Parathyroid adenoma (tissue), 2 donors: ENCODE results near the gene PRELP.

Experiments used
- H2AFZ ChIP-seq: fragments of 300-600 bp; sonication (generic); one replicate; pipeline ENCODE4 v1.7.0; 2017; ENCODE audit warnings: antibody characterized with exemption, mild to moderate bottlenecking
- H3K27ac ChIP-seq: fragments of 300-600 bp; sonication (generic); one replicate; pipeline ENCODE4 v1.7.0; 2017
- H3K27me3 ChIP-seq: fragments of 300-600 bp; sonication (generic); one replicate; pipeline ENCODE4 v1.7.0; 2017; ENCODE audit warnings: low read length; ENCODE audit not compliant: control insufficient read depth, insufficient read depth
- H3K36me3 ChIP-seq: fragments of 300-600 bp; sonication (generic); one replicate; pipeline ENCODE4 v1.7.0; 2017; ENCODE audit warnings: low read length; ENCODE audit not compliant: control insufficient read depth, insufficient read depth
- H3K4me1 ChIP-seq: fragments of 300-600 bp; sonication (generic); one replicate; pipeline ENCODE4 v1.7.0; 2017; ENCODE audit warnings: control low read depth
- H3K4me2 ChIP-seq: fragments of 300-600 bp; sonication (generic); one replicate; pipeline ENCODE4 v1.7.0; 2017; ENCODE audit warnings: low read length
- H3K4me3 ChIP-seq: fragments of 300-600 bp; sonication (generic); one replicate; pipeline ENCODE4 v1.7.0; 2017; ENCODE audit warnings: low read depth, low read length
- H3K79me2 ChIP-seq: fragments of 300-600 bp; sonication (generic); one replicate; pipeline ENCODE4 v1.7.0; 2017; ENCODE audit warnings: control low read depth
- H3K9ac ChIP-seq: fragments of 300-600 bp; sonication (generic); one replicate; pipeline ENCODE4 v1.7.0; 2017; ENCODE audit warnings: mild to moderate bottlenecking
- H3K9me3 ChIP-seq: fragments of 300-600 bp; sonication (generic); one replicate; pipeline ENCODE4 v1.7.0; 2017; ENCODE audit warnings: low read length; ENCODE audit not compliant: control insufficient read depth
- TF ChIP-seq, protein P1 (sequence below): fragments of 300-600 bp; sonication (generic); IDR thresholded peaks from one replicate; pipeline ENCODE4 v1.7.0; 2017; ENCODE audit warnings: antibody characterized with exemption, mild to moderate bottlenecking
- donor health status: primary hyperparathyroidism.

The PRELP gene

DNA sequence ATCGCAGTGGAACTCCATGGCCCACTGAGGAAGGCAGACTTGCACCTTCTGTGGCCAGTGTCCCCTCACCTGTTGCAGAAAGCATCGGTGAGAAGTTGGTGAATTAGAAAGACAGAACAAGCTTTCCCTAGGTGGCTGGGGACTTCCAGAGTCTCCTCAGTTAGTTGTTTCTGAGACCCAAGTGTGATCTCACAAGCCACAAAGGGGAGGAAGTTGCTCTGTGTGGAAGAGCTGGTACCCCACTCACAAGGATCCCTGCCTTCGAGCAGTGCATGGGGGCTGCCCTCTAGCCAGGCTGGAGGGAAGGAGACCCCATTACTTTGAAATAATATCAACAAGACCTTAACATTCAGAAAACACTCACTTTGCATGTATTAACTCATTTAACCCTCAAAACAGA lies 2.1 kb downstream of the PRELP start:
- Histone ChIP-seq H2AFZ (no peak overlapping the region), H3K27ac (no peak overlapping the region), H3K4me3 (no peak overlapping the region), H3K4me2 (no peak overlapping the region), H3K79me2 (no peaks in the 10 kb centered on the region), H3K9me3 (no peaks in the 10 kb centered on the region), H3K4me1 (peaks cover 2% of the 10 kb centered on the region), H3K27me3 (no peaks in the 10 kb centered on the region), H3K36me3 (no peaks in the 10 kb centered on the region), H3K9ac (no peak overlapping the region)
- TF ChIP-seq, protein P1, sequence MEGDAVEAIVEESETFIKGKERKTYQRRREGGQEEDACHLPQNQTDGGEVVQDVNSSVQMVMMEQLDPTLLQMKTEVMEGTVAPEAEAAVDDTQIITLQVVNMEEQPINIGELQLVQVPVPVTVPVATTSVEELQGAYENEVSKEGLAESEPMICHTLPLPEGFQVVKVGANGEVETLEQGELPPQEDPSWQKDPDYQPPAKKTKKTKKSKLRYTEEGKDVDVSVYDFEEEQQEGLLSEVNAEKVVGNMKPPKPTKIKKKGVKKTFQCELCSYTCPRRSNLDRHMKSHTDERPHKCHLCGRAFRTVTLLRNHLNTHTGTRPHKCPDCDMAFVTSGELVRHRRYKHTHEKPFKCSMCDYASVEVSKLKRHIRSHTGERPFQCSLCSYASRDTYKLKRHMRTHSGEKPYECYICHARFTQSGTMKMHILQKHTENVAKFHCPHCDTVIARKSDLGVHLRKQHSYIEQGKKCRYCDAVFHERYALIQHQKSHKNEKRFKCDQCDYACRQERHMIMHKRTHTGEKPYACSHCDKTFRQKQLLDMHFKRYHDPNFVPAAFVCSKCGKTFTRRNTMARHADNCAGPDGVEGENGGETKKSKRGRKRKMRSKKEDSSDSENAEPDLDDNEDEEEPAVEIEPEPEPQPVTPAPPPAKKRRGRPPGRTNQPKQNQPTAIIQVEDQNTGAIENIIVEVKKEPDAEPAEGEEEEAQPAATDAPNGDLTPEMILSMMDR = no peak

DNA sequence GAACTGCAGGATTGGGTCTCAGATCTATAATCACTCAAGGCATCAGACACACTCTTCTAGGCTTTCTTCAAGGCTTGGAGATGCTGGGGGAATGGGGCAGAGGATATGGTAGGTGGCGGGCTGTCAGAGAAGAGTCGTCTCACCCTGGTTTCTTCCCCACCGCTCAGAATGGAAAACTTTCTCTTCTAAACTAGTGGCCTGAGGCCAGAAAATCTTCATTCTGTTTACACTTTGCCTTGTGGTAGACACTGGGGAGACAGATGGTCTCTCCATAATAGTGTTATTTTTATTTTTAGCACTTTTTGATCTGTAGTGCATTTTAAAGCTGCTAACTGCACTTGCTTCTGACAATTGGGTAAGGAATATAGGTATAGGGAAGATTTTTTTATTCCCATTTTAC lies 2.6 kb downstream of the PRELP start:
- Histone ChIP-seq H3K9me3 (no peaks in the 10 kb centered on the region), H2AFZ (no peak overlapping the region), H3K27ac (no peak overlapping the region), H3K36me3 (no peaks in the 10 kb centered on the region), H3K4me3 (no peak overlapping the region), H3K4me2 (no peak overlapping the region), H3K4me1 (peaks cover 2% of the 10 kb centered on the region), H3K9ac (no peak overlapping the region), H3K27me3 (no peaks in the 10 kb centered on the region), H3K79me2 (no peaks in the 10 kb centered on the region)
- TF ChIP-seq, protein P1 = no peak

DNA sequence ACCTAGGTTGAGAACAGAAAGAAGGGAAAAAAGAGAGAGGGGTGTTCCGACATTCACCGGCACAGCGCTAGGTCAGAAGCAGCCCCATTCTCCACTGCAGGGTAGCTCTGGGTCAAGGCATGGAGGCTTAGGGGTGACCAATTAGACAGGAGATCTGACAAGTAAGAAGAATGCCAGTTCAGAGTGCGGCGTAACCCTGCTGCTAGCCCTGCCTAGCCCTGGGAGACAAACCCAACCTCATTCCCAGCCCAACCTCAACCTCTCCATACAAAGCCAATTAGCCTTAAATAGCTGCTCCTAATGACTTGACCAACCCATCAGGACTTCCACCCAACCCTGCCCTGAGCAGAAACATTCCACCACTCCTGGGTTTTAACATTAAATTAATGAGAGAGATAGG lies 3.4 kb downstream of the PRELP start:
- no peaks in the 10 kb centered on the region for H3K36me3 ChIP-seq
- no peak overlapping the region for H3K9ac ChIP-seq
- no peak overlapping the region for H3K4me2 ChIP-seq
- H3K27ac ChIP-seq = no peak overlapping the region
- TF ChIP-seq, protein P1 = no peak
- H3K4me3 ChIP-seq = no peak overlapping the region
- no peaks in the 10 kb centered on the region for H3K9me3 ChIP-seq
- no peaks in the 10 kb centered on the region for H3K79me2 ChIP-seq
- H2AFZ ChIP-seq = peak overlapping the region; percentile 11
- H3K27me3 ChIP-seq = no peaks in the 10 kb centered on the region
- H3K4me1 ChIP-seq = peaks cover 2% of the 10 kb centered on the region

DNA sequence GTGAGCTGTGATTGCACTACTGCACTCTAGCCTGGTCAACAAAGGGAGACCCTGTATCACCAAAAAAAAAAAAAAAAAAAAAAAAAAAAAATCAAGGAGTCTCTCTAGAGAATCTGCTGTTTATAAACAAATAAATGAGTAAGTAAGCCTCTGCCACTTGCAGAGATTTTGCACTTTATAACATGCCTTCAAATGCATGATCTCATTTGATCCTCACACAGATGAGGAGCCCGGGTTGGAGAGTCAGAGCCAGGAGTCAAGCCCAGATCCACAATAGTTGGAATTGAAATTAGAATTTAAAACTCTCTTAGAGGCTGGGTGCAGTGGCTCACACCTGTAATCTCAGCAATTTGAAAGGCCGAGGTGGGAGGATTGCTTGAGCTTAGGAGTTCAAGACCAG lies 4.0 kb downstream of the PRELP start:
- TF ChIP-seq, protein P1 = no peak
- Histone ChIP-seq H3K79me2 (no peaks in the 10 kb centered on the region), H3K4me3 (no peak overlapping the region), H3K9me3 (no peaks in the 10 kb centered on the region), H3K27me3 (no peaks in the 10 kb centered on the region), H3K36me3 (no peaks in the 10 kb centered on the region), H3K4me2 (no peak overlapping the region), H3K27ac (no peak overlapping the region), H3K4me1 (peaks cover 2% of the 10 kb centered on the region), H3K9ac (no peak overlapping the region), H2AFZ (no peak overlapping the region)

DNA sequence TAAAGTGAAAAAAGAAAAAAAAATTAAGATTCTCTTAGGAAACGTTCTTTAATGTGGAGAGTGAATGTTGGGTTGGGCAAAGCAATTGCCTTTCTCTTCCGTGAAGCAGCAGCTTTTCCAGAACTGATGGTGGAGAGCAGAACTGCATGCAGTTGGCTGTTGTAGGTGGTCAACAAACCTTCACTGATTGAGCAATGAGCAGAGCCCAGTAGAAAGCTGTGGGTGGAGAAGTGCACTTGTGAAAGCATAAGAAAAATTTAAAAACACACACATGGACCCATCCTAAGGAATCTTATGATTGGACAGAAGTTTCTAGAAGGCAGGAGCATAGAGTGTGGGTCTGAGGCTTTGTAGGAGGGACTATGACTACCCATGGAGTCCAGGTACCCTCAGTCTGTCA lies 4.5 kb downstream of the PRELP start:
- Histone ChIP-seq H3K27me3 (no peaks in the 10 kb centered on the region), H3K9ac (no peak overlapping the region), H3K4me1 (peaks cover 2% of the 10 kb centered on the region), H3K4me2 (no peak overlapping the region), H3K4me3 (no peak overlapping the region), H3K79me2 (no peaks in the 10 kb centered on the region), H3K9me3 (no peaks in the 10 kb centered on the region), H2AFZ (no peak overlapping the region), H3K36me3 (no peaks in the 10 kb centered on the region), H3K27ac (no peak overlapping the region)
- TF ChIP-seq, protein P1 = no peak
